Tibial nerve (tissue), 4 donors: Measurements from ENCODE around the gene LYPD1. TPM values are rescaled to one million over a fixed set of nuclear protein-coding genes. Genes with fewer than 3 reads are reported as not detected.

ENCODE experiments used
- DNase-seq, 2 donors: peaks; one replicate each; pipeline ENCODE4 v3.0.0-alpha.2; 2019; ENCODE audit warnings: low spot score in 2 of 2
- H3K27ac ChIP-seq, 4 donors: fragments of 200-600 bp; sonication (generic) in 3 of 4; one replicate each; pipeline ENCODE4 v1.5.1; 2017 to 2019; ENCODE audit warnings: mild to moderate bottlenecking in 1 of 4
- H3K27me3 ChIP-seq, 2 donors: fragments of 200-600 bp; sonication (generic) in 1 of 2; one replicate each; pipeline versions ENCODE4 v1.5.1 to v1.6.0; 2017 to 2019
- H3K36me3 ChIP-seq, 3 donors: fragments of 200-600 bp; sonication (generic); one replicate each; pipeline ENCODE4 v1.5.1; 2018 to 2019
- H3K4me1 ChIP-seq, 4 donors: fragments of 200-600 bp; sonication (generic) in 3 of 4; one replicate each; pipeline ENCODE4 v1.5.1; 2017 to 2019
- H3K4me3 ChIP-seq, 4 donors: fragments of 200-600 bp; sonication (generic) in 3 of 4; one replicate each; pipeline ENCODE4 v1.5.1; 2017 to 2019; ENCODE audit warnings: mild to moderate bottlenecking in 1 of 4, moderate library complexity in 1 of 4
- H3K9me3 ChIP-seq, 4 donors: fragments of 200-600 bp; sonication (generic) in 3 of 4; one replicate each; pipeline ENCODE4 v1.5.1; 2017 to 2019
- EP300 ChIP-seq, 2 donors: sonication (generic); formaldehyde crosslinking; IDR thresholded peaks; one replicate each; pipeline ENCODE4 v1.6.1; 2017; ENCODE audit warnings: antibody characterized with exemption in 2 of 2, mild to moderate bottlenecking in 1 of 2
- POLR2A ChIP-seq, 2 donors: fragments of 450-650 bp; IDR thresholded peaks; one replicate each; pipeline ENCODE4 v1.6.1; 2017; ENCODE audit warnings: antibody characterized with exemption in 2 of 2, mild to moderate bottlenecking in 2 of 2, moderate library complexity in 2 of 2
- WGBS, 2 donors: methylation state at CpG; one replicate each; pipeline ENCODE4 v1.1.5; 2018; 5-methylcytosine and 5-hydroxymethylcytosine counted together
- total RNA-seq, 4 donors: library from RNA; depleted of rRNA; stranded (reverse); fragments of >200 nt; gene quantifications; one replicate each; pipeline ENCODE4 v1.1.0, GENCODE V29; 2016
- TF ChIP-seq, protein P1 (sequence below), 5 experiments: fragments of 200-600 bp in 3 of 5; fragments of 450-650 bp in 2 of 5; sonication (generic) in 3 of 5; IDR thresholded peaks; one replicate each; pipeline ENCODE4 v1.5.1; 2016 to 2019; ENCODE audit warnings: antibody characterized with exemption in 5 of 5, mild to moderate bottlenecking in 3 of 5, moderate library complexity in 2 of 5

The LYPD1 gene, protein sequence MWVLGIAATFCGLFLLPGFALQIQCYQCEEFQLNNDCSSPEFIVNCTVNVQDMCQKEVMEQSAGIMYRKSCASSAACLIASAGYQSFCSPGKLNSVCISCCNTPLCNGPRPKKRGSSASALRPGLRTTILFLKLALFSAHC
- total RNA-seq: 1 to 10 TPM in 3 of 4 donors, under 1 TPM in 1; 0.22 to 7.5 (median 2.6) TPM

DNA sequence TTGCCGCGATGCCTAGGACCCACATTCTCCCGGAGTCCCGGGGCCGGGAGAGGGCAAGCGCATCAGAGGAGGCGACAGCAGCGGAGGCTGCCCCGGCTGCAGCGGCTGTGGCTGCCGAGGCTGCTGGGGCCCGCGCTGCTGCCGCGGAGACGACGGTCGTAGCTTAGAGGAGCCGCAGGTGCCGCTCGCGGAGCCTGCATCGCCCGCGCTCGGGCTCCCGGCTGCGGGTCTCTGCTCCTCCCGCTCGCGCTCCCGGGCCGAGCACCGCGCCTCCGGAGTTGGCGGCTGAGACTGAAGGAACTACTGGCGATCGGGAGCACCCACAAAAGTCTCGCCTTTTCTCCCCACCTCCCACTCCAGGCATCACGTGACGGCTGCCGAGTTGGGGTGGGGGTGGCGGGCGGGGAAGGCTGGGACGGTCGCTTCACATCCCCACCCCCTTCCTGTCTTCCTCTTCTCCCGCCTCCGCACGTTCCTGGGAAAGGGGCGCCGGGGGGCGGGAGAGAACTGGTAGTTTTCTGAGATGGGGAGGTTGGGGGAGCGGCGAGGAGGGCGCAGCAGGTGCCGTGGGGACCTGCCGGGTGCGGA lies at the start of gene LYPD1:
TSS of gene LYPD1 (minus strand) at position 298 of the 588 bp plus-strand sequence. CDS start at position 25, 273 bp downstream.
- WGBS, 2 donors: 0 to 2% methylated on average over 25 to 54 of the region's 59 CpGs
- no peaks in the 10 kb centered on the region for H3K36me3 ChIP-seq
- peak within 1 kb of the TSS in 1 of 4 donors; percentile 29 for H3K27ac ChIP-seq
- no peak for TF ChIP-seq EP300 (IDR thresholded peaks at IDR 0.05)
- no peak for DNase-seq
- peaks cover 0 to 38% (median 20%) of the 10 kb centered on the region in 4 donors for H3K4me1 ChIP-seq
- H3K4me3 ChIP-seq: peak within 1 kb of the TSS; percentile 36 to 60 (median 53)
- H3K27me3 ChIP-seq: peaks cover 3 to 33% of the 10 kb centered on the region in 2 donors
- no peaks in the 10 kb centered on the region for H3K9me3 ChIP-seq

DNA sequence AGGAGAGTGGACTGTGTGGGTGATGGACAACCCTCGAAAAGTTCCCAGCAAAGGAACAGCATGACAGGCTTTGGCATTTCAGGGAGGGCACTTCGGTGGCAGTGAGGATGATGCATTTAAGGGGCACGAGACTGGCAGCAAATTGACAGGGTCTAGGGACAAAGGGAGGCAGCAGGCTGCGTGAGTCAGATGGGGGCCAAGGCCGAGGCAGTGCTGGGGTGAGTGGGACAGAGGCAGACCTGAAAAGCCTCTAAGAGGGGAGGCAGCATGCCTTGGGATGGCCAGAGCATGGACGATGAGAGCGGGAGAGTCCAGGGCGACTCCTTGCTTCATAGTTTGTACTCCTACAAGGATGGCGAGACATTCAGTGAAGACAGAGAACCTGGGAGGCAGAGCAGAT lies 49.5 kb upstream of the LYPD1 start:
- Histone ChIP-seq H3K4me3 (no peak overlapping the region), H3K9me3 (no peaks in the 10 kb centered on the region), H3K27ac (no peak overlapping the region), H3K4me1 (no peaks in the 10 kb centered on the region), H3K36me3 (no peaks in the 10 kb centered on the region), H3K27me3 (no peaks in the 10 kb centered on the region)
- 86 to 89% methylated on average over 9 of the region's 9 CpGs for WGBS, 2 donors
- DNase-seq: no peak
- TF ChIP-seq POLR2A (IDR thresholded peaks at IDR 0.05) (no peak), EP300 (IDR thresholded peaks at IDR 0.05) (no peak)
- TF ChIP-seq, protein P1, sequence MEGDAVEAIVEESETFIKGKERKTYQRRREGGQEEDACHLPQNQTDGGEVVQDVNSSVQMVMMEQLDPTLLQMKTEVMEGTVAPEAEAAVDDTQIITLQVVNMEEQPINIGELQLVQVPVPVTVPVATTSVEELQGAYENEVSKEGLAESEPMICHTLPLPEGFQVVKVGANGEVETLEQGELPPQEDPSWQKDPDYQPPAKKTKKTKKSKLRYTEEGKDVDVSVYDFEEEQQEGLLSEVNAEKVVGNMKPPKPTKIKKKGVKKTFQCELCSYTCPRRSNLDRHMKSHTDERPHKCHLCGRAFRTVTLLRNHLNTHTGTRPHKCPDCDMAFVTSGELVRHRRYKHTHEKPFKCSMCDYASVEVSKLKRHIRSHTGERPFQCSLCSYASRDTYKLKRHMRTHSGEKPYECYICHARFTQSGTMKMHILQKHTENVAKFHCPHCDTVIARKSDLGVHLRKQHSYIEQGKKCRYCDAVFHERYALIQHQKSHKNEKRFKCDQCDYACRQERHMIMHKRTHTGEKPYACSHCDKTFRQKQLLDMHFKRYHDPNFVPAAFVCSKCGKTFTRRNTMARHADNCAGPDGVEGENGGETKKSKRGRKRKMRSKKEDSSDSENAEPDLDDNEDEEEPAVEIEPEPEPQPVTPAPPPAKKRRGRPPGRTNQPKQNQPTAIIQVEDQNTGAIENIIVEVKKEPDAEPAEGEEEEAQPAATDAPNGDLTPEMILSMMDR (IDR thresholded peaks at IDR 0.05): no peak

DNA sequence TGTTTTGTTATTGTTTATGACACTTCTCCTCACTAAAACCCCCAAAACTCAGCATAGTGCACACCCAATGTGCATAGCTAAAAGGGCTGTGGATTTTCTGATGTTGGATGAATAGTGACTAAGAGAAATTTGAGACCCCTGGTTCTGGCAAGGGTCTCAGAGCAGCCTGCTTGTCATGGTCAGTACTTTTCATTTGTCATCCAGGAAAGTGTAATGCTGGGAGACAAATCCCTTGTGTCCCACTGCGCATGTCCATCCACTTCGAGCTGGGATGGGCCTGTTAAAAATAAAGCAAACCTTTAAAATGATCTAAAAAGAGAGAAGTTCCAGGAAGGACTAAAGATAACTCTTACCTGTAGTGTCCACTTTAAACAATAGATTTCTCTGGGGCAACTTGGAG lies 46.9 kb upstream of the LYPD1 start:
- 87 to 89% methylated on average over 2 of the region's 2 CpGs for WGBS, 2 donors

DNA sequence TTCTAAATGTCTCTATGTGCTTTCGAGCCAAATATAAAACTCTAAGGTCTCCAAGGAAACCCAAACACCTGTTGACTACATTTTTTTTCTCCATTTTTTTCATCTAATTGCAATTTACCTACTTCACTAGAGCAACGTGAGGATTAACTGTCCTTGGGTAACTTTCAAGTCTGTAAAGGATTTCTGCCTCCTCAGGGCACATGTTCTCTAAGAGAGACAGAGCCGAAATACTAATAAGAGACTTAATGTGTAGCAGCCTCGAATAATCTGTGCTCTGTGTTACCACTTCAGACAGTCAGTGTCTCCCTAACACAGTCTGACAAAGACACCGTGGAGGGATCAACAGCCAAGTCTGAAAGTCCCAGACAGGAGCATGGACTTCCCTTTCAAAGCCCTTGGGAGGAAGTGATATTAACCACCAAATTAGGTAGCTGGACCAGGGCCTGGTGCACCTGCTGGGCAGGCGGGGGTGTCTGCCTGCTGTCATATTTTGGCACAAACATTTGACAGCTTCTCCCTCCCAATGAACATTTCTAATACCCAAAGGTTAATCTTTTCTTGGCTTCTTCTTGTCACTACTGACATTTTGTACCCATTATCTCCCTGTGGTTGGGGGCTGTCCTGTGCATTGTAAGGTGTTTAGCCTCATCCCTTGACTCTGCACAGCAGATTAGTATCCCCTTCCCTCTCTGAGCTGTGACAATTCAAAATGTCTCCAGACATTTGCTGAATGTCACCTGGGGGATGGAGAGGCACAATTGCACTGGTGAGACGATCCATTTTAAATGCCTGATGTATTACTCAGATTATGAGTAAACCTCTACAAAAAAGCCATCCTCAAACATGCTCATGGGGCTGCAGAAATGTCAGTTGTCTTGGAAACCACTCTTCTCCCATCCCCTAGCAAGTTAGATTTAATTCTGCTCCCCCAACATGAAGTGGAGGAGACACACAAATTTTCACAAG lies 45.7 kb upstream of the LYPD1 start:
- 66 to 68% methylated on average over 7 of the region's 7 CpGs for WGBS, 2 donors
- DNase-seq: no peak
- no peak overlapping the region for H3K27ac ChIP-seq

More for the DNA sequence above, 46.9 kb upstream of the LYPD1 start:
- Histone ChIP-seq H3K9me3 (no peaks in the 10 kb centered on the region), H3K27me3 (no peaks in the 10 kb centered on the region), H3K4me1 (no peaks in the 10 kb centered on the region), H3K36me3 (no peaks in the 10 kb centered on the region), H3K4me3 (no peak overlapping the region), H3K27ac (no peak overlapping the region)
- DNase-seq: no peak
- TF ChIP-seq EP300 (IDR thresholded peaks at IDR 0.05) (no peak), POLR2A (IDR thresholded peaks at IDR 0.05) (no peak)
- TF ChIP-seq, protein P1 (IDR thresholded peaks at IDR 0.05): no peak

DNA sequence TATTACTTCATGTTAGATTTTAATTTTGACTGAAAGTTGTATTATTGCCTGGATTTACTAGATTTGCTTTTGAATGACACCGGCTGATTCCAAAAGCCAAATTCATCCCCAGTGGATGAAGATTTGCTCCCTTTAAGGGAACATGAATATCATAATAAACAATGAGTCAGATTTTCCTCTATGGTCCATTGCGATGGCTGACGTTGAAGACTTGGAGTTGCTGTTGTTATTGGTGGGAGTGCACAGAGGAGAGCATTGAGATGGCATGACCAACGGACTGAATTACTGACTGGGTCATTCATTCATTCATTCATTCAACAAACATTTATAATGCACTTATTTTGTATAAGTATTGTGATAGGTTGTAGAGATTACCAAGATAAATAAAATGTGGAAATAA lies 33.4 kb upstream of the LYPD1 start:
- Histone ChIP-seq H3K4me1 (peaks cover 0 to under 1% (median 0%) of the 10 kb centered on the region in 4 donors), H3K36me3 (no peaks in the 10 kb centered on the region), H3K27me3 (no peaks in the 10 kb centered on the region), H3K9me3 (no peaks in the 10 kb centered on the region), H3K4me3 (no peak overlapping the region), H3K27ac (no peak overlapping the region)
- WGBS, 2 donors: 33 to 40% methylated on average over 4 of the region's 4 CpGs
- no peak for DNase-seq
- TF ChIP-seq POLR2A (IDR thresholded peaks at IDR 0.05): no peak
- no peak for TF ChIP-seq EP300 (IDR thresholded peaks at IDR 0.05)
- TF ChIP-seq, protein P1 (IDR thresholded peaks at IDR 0.05): no peak

More for the DNA sequence above, 45.7 kb upstream of the LYPD1 start:
- no peaks in the 10 kb centered on the region for H3K36me3 ChIP-seq
- TF ChIP-seq, protein P1 (IDR thresholded peaks at IDR 0.05): no peak
- TF ChIP-seq POLR2A (IDR thresholded peaks at IDR 0.05) (no peak), EP300 (IDR thresholded peaks at IDR 0.05) (no peak)
- H3K27me3 ChIP-seq: no peaks in the 10 kb centered on the region
- no peaks in the 10 kb centered on the region for H3K9me3 ChIP-seq
- H3K4me3 ChIP-seq: no peak overlapping the region
- no peaks in the 10 kb centered on the region for H3K4me1 ChIP-seq
